HG03095 (cell line): Measurements from ENCODE around the gene CCDC127.
"Not testable (repeated sequence)": the region's sequence is repeated elsewhere in the genome, so short reads cannot be mapped to it uniquely, and the experiment has no call there.

ENCODE experiments used
- ATAC-seq: cut with Tn5 transposase; IDR thresholded peaks from one replicate; pipeline ENCODE4 v1.9.1; 2021; ENCODE audit warnings: moderate library complexity; ENCODE audit not compliant: unreplicated experiment

CCDC127 gene

DNA sequence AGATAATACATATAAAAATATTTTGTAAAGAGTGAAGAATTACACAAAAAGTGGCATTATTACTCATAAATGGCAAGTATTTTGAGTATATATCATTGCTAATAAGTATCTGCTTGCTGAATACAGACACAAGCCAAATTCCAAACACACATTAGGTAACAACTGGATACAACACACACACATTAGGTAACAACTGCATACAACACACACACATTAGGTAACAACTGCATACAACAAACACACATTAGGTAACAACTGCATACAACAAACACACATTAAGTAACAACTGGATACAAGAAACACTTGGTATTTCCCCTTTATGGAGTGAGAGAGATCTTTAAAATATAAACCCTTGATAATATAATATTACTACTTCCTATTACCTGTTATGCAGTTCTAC, 13.5 kb downstream of the CCDC127 start:
- ATAC-seq = no peak

DNA sequence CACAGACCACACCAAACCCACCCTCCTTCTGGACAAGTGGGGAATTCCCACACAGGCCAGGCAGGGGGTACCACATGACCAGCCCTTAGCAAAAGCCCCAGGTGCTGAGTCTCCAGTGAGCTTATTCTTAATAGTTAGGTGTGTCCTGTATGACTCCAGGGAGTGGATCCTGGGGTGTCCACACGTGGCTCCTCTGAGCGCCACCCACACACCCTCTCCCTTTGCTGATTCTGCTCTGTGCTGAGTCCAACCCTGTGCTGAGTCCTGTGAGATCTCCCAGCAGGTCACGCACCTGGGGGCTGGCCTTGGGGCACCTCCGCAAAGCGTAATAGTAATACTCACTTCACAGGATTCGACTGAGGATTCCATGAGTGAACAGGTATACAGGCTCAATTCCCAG, 14.0 kb downstream of the CCDC127 start:
- no peak for ATAC-seq

DNA sequence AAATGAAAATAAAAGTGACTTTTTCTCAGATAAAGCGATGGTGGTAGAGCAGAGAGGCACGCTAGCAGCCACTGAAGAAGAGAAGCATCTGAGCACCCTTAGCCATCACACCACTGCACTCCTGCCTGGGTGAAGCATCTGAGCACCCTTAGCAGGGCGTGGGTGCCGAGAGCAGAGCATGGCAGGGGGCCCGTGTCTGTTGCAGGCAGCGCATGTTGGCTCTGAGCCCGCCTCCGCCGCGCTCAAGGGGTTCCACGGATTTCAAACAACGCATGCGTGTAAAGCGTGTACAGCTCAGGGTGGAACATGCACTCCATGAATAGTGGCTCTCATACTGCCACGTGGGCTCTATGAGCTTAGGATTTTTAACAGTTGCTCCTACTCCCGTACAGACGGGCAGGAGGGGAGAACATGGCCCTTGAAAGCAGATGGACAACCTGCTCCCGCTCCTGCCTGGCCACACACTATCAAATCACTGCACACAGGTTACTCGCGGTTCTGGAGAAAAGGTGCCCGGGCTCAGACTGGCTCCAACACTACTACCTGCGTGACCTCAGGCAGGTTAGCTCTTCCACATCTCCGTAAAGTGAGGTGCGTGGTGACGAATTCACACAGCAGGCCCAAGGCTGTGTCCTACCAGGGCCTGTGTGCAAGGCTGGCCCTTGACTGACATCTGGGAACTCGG, 14.6 kb downstream of the CCDC127 start:
- no peak for ATAC-seq

DNA sequence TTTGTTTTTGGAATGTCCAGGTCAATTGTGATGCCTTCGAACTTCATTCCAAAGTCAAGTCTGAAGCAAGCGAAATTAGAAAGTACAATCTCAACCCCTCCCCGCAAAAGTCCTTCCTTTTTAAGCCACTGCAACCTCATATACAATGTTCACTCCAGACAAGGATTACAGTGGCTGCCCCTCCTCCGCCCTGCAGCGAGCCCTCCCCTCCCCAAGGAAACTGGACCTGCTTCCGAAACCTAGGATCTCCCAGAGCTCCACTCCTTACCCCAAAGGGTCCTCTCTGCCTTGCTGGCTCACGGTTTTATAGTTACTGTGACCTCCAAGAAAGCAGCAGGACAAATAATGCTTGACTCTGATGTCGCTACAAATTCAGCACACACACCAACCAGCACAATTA, 16.3 kb downstream of the CCDC127 start:
- ATAC-seq = no peak

DNA sequence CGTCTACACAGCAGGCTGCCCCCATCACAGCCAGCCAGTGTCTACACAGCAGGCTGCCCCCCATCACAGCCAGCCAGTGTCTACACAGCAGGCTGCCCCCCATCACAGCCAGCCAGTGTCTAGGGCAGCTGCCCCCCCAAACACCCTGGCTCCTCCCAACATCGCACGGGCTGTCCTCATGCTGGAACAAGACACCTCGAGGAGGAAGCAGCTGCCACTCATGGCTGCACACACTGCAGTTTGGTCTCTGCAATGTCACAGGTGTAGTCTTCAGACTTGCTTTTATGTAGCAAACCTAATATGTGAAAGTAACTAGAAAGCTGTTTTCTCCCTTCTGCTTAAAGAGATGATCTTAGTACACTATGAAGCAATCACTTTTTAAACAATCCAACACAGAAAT, 17.0 kb downstream of the CCDC127 start:
- ATAC-seq = no peak

DNA sequence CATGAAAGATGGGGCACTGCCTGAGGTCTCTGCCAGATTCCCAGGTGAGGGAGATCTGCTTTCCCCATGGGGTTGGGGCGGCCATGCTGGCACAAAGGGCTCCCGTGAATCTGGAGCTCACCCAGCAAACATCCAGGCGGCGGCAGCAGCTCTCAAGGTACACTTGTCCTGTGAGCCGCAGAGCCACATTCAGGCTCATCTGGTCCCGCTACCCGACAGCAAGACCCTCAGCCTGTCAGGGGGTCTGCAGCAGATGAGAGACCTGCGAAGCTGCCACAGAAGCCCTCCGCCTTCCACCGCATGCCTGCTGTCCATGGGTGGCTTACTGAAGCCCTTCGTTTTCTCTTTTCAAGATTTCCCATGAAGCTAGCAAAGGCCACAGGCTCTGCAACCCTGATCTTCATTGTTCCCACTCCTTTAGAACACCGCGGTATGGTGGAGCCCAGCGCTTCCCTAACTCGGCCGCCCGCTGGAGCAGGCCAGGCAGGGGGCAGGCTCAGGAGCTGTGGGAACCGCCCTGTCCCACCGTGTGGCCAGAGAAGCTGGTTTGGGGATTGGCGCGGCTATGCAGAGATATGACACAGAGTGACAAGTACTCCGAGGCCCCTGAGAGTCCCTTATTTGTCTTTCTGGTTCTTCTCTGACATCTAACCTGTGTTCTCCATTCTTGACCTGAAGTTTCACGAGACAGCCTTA, 17.9 kb downstream of the CCDC127 start:
- ATAC-seq = no peak

DNA sequence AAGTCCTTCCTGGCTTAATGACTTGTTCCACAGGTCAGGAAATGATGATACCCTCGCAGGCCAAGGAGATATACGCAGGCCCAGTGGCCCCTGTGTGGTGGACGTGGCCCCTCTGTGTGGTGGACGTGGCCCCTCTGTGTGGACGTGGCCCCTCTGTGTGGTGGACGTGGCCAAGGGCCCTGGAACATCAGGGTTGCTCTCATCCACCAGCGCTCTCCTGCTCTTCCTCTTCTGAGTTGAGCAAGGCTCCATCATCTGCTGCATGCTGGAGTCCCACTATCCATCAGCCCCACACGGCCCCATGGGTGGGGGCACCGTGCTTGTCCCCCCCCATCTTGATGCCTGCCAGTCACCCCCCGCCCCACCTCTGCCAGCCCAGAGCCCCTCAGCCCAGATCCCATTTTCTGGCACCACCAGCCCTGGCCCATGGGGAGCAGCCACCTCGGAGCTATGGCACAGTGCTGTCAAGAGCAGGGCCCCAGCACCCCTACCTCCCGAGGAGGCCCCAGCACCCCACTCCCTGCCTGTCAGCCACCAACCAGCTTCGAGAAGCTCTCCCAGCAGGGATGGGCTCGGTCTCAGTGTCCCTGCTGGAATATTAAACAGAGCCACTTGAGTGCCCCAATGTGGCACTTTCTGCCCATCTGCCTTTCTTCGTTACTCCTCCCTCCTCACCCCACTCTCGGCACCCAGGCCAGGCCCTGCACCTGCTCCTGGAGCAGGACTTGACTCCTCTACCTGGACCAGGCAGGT, 18.6 kb downstream of the CCDC127 start:
- no peak for ATAC-seq

DNA sequence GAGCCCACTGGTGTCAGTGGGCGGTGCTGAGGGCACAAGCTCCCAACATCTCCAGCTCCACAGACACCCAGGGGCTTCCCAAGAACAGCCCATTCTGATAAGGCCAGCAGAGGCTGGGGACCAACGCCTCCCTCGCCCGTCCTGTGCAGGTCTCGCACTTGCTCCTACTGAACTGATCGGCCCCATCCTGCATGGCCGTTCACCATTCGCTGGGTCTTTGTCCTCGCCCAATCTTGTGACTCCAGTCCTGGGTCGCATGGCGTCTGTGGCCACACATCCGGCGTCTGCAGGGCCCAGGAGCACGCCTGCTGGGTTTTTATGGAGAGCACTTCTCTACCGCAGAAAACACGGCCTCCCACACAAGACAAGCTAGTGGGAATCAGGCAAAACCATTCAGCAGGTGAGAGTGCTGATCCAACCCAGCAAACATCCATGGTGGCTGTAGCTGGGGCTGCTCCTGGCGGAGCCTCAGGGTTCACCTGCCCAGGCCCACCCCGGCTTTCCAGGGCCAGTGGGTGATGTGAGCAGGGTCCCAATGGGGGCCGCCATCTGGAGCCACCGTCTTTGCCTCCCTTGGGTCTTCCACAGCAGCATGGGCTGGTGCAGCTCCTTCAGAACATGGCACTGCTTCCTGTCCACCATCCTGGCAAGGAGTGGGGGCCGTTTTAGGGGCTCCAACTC, 19.3 kb downstream of the CCDC127 start:
- no peak for ATAC-seq

DNA sequence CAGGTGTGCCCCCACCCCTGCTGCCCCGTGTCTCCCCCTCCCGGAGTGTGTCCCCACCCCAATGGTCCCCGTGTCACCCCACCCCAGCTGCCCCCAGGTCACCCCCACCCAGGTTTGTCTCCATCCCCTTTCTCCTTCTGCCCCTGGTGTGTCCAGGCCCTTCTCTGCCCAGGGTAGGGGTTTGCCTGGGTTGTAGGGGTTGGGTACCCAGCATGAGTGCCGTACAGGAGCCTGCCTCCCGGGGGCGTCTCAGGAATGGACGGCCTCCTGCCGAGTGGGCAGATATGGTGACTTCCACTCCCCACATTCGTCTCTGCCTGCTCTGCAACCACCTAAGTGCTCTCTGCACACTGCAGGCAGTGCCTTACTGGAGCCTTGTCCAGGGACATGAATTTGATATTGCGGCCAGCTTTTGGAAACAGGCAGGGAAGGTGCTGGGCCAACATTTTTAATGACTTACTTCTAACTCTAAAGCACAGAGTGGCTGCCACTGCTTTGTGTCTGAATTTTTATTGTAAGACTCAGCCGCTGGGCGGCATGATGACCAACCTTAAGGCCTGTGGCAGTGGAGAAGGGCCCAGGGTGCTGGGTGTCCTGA, 20.0 kb downstream of the CCDC127 start:
- ATAC-seq = no peak

DNA sequence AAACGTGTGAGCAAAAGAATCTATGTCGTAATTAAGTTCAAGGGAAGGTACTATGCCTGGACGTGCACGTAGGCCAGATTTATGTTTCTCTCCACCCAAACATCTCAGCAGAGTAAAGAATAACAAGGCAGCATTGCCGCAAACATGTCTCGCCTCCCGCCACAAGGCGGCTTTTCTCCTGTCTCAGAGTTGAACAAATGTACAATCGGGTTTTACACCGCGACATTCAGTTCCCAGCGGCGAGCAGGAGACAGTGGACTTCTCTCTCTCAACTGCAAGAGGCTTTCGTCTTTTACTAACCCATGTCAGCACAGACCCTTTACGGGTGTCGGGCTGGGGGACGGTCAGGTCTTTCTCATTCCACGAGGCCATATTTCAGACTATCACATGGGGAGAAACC, 20.9 kb downstream of the CCDC127 start:
- not testable (repeated sequence) for ATAC-seq

DNA sequence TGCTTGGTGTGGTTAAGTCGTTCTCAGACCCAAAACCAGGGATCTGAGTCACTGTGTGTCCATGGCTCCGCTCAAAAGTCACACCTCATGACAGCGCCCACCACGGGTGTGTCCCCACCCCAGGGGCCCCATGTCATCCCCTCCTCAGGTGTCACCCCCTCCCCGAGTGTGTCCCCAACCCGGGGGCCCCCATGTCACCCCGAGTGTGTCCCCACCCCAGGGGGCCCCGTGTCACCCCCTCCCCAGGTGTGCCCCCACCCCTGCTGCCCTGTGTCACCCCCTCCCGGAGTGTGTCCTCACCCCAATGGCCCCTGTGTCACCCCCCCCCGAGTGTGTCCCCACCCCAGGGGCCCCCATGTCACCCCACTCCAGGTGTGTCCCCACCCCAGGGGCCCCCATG, 21.6 kb downstream of the CCDC127 start:
- ATAC-seq = no peak

DNA sequence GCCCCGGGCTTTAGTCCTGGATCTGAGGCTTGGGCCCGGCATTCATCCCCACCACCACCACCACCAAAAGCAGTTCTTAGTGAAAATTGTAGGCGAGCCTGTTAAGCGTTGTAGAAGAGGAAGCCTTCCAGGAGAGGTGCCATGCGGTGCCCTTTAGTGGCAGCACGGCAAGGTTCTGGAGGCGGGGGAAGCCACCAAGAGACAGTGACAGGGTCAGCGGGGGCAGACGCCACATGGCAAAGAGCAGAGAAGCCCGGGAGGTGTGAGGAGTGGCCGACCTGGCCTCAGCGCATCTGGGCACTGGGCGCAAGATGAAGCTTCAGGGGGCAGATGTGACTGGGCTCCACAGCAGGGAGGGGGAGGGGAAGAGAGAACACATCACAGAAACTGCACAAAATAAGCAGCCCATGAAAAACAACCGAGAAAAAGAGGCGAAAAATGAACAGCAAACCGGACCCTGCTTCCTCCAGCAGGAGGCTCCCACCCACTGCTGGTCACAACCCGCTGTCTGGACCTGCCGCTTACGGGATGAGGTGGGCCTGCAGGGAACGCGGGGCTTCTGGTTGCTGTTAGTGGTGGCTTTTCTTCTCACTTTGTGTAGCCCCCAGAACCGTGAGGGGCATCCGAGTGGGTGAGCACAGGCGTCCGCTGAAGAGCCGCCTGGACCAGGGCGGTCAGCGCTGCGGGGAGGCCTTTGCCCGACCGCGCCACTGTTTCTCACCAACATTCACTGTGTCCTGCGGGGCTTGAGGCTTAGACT, 22.4 kb downstream of the CCDC127 start:
- no peak for ATAC-seq

DNA sequence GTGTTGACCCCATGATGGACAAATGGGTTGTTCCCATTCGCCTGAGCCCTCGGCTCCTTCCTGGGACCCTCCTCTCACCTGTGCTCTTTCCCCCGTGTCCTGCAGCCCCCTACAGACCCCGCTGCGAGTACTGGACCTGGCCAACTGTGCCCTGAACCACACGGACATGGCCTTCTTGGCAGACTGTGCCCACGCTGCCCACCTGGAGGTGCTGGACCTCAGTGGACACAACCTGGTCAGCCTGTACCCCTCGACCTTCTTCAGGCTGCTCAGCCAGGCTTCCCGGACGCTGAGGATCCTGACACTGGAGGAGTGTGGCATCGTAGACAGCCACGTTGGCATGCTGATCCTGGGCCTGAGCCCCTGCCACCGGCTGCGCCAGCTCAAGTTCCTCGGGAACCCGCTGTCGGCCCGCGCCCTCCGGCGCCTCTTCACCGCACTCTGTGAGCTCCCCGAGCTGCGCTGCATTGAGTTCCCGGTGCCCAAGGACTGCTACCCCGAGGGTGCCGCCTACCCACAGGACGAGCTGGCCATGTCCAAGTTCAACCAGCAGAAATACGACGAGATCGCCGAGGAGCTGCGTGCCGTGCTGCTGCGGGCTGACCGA, 23.2 kb downstream of the CCDC127 start:
- no peak for ATAC-seq

DNA sequence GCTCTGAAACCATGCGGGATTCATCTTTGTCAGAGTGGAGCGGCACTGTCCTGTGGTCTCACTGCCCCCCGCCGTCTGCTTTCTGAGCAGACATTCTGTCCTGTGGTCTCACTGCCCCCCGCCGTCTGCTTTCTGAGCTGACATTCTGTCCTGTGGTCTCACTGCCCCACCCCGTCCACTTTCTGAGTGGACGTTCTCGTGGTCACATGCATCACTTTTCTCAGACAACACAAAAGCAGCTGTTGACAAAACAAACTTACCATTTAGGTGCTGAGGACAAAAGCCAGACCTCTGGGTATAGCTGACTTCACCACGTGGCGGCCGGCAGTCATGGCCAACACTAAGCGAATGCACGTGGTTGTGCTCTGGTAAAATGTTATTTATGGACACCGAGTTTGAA, 23.9 kb downstream of the CCDC127 start:
- no peak for ATAC-seq

DNA sequence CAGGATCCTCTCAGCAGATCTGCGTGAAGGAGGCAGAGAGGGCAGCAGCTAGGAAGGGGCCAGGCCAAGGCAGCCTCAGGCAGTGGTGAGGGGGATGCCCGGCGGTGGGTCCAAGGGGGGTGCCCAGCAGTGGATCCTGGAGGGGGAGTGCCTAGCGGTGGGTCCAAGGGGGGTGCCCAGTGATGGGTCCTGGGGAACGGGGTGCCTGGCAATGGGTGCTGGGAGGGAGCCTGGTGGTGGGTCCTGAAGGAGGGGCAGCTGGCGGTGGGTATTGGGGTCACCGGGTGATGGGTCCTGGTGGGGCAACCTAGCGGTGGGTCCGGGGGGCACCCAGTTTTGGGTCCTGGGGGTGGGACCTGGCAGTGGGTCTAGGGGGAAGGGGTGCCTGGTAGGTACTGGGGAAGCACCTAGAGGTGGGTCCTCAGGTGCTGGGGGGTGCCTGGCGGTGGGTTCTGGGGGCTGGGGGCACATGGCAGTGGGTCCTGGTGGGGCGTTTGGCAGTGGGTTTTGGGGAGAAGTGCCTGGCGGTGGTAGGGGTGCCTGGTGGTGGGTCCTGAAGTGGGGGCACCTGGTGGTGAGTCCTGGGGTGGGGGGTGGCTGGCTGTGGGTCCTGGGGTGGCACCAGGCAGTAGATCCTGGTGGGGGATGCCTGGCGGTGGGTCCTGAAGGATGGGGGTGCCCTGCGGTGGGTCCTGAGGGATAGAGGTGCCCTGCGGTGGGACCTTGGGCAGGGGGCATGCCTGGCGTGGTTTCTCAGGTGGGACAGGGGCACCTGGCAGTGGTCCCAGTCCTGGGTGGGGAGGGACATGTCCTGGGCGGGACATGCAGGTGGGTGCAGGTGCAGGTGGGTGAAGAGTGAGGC, 24.8 kb downstream of the CCDC127 start:
- ATAC-seq = no peak

DNA sequence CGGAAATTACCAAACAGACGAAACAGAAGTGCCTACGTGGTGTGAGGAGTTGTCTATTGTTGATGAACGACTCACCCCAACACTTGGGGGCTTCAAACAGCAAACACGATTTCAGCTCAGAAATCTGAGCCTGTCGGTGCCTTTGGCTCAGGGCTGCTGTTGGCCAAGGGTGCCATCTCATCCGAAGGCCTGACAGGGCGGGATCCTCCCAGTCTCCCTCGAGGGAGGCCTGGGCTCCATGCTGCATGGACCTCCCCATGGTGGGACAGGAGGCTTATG, 25.3 kb downstream of the CCDC127 start:
- ATAC-seq = no peak

DNA sequence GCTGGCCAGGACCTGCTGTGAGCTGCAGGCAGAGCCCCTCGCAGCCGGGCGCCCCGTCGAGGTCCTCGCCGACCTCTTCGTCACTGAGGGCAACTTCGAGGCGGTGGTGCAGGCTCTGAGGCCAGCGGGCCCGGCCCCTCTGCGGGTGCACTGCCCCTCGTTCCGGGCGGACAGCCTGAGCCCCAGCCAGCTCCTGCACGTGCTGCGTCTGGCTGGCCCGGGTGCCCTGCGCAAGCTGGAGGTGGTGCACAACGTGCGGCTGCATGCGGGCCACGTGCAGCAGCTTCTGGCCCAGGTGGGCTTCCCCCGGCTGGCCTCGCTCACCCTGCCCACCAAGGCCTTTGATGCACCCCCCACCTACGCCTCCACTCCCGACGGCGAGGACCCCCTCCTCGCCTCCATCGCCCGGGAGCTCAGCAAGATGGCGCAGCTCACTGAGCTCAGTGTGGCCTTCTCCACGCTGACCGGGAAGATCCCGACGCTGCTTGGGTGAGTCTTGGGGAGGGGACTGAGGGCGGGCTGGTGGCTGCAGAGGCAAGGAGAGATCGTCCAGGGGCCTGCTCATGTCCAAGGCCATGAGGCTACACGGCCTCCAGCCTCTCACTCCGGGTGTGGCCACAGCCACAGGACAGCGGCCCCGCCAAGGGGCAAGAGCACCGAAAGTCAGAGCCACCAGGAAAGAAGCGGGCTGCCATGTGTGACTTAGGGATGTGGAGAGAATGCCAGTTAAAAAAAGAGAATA, 25.8 kb downstream of the CCDC127 start:
- ATAC-seq = no peak
